Upper lobe of left lung (tissue), 6 donors: Measurements from ENCODE around the gene ZNF483. TPM values are rescaled to one million over a fixed set of nuclear protein-coding genes. Genes with fewer than 3 reads are reported as not detected.
"Not testable (repeated sequence)": the region's sequence is repeated elsewhere in the genome, so short reads cannot be mapped to it uniquely, and the experiment has no call there.

Experiments
- ATAC-seq, 2 donors: fragments of 200-7000 bp; cut with Tn5 transposase; one replicate each; pipeline ENCODE4 v1.9.1; 2022; ENCODE audit warnings: mild to moderate bottlenecking in 2 of 2, moderate library complexity in 2 of 2; ENCODE audit not compliant: low FRiP score in 2 of 2
- DNase-seq, 2 donors: peaks; one replicate each; pipeline ENCODE4 v3.0.0-alpha.2; 2019 to 2020
- H3K27ac ChIP-seq, 4 donors: fragments of 200-600 bp; sonication (generic); one replicate each; pipeline ENCODE4 v1.5.1; 2016 to 2019
- H3K27me3 ChIP-seq, 4 donors: fragments of 200-600 bp; sonication (generic); one replicate each; pipeline ENCODE4 v1.5.1; 2017 to 2019
- H3K36me3 ChIP-seq, 4 donors: fragments of 200-600 bp; sonication (generic); one replicate each; pipeline ENCODE4 v1.5.1; 2016 to 2019
- H3K4me1 ChIP-seq, 4 donors: fragments of 200-600 bp; sonication (generic); one replicate each; pipeline ENCODE4 v1.5.1; 2018 to 2019
- H3K4me3 ChIP-seq, 4 donors: fragments of 200-600 bp; sonication (generic); one replicate each; pipeline ENCODE4 v1.5.1; 2017 to 2019; ENCODE audit warnings: mild to moderate bottlenecking in 2 of 4, moderate library complexity in 1 of 4
- H3K9me3 ChIP-seq, 4 donors: fragments of 200-600 bp; sonication (generic); one replicate each; pipeline ENCODE4 v1.5.1; 2018 to 2019
- CTCF ChIP-seq, 6 experiments: fragments of 450-650 bp in 4 of 6; fragments of 200-600 bp in 2 of 6; sonication (generic) in 2 of 6; IDR thresholded peaks; one replicate each; pipeline ENCODE4 v1.5.1; 2016 to 2019; ENCODE audit warnings: antibody characterized with exemption in 6 of 6
- EP300 ChIP-seq, 4 donors: sonication (generic); formaldehyde crosslinking; IDR thresholded peaks; one replicate each; pipeline ENCODE4 v1.5.1; 2017; ENCODE audit warnings: antibody characterized with exemption in 4 of 4, control low read depth in 2 of 4
- POLR2A ChIP-seq, 4 donors: fragments of 450-650 bp; IDR thresholded peaks; one replicate each; pipeline ENCODE4 v1.5.1; 2016 to 2017; ENCODE audit warnings: antibody characterized with exemption in 4 of 4, mild to moderate bottlenecking in 2 of 4
- POLR2AphosphoS5 ChIP-seq, 2 donors: sonication (generic); formaldehyde crosslinking; IDR thresholded peaks; one replicate each; pipeline ENCODE4 v1.5.1; 2017; ENCODE audit warnings: antibody characterized with exemption in 2 of 2
- WGBS, 2 donors: methylation state at CpG; one replicate each; pipeline ENCODE4 v1.1.5; 2017 to 2018; 5-methylcytosine and 5-hydroxymethylcytosine counted together
- total RNA-seq, 6 donors: library from RNA; depleted of rRNA in 4 of 6; stranded (reverse); fragments of >200 nt in 4 of 6; gene quantifications; one replicate each; pipeline versions ENCODE4 v1.1.0 to v1.2.1, GENCODE V29; 2016 to 2021
- donor health status: DM: no; HTN: no; CAD: no; lungs with moderate emphysema.
- donor health status: DM: no; HTN: yes; CAD: no; lungs with severe emphysema.

ZNF483 gene
- total RNA-seq, 6 donors from 2014 or later = 4.0 to 22.0 (median 7.4) TPM

DNA sequence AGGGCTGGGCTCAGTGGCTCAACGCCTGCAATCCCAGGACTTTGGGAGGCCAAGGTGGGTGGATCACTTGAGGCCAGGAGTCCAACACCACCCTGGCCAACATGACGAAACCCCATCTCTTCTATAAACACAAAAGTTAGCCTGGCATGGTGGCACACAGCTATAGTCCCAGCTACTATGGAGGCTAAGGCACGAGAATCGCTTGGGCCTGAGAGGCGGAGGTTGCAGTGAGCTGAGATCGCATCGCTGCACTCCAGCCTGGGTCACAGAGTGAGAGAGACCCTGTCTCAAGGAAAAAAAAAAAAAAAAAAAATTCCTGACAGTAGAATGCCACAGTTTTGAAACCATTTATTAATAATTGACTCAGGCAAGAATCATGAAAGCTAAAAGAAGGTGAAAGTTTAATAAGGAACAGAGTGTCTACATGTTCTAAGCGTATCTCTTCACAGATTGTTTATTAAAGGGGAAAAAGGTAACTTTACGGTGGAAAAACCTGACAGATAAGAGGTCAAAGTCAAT, 80.1 kb downstream of the ZNF483 start:
- Histone ChIP-seq H3K27me3 (no peaks in the 10 kb centered on the region), H3K36me3 (no peaks in the 10 kb centered on the region), H3K4me1 (peaks cover 0 to 2% (median under 1%) of the 10 kb centered on the region in 4 donors), H3K9me3 (no peaks in the 10 kb centered on the region), H3K27ac (no peak overlapping the region), H3K4me3 (no peak overlapping the region)
- TF ChIP-seq POLR2A (IDR thresholded peaks at IDR 0.05) (no peak), EP300 (IDR thresholded peaks at IDR 0.05) (no peak), CTCF (IDR thresholded peaks at IDR 0.05) (no peak), POLR2AphosphoS5 (IDR thresholded peaks at IDR 0.05) (no peak)
- ATAC-seq (no peak), DNase-seq (no peak)
- WGBS, 2 donors = 85 to 88% methylated on average over 9 of the region's 9 CpGs

DNA sequence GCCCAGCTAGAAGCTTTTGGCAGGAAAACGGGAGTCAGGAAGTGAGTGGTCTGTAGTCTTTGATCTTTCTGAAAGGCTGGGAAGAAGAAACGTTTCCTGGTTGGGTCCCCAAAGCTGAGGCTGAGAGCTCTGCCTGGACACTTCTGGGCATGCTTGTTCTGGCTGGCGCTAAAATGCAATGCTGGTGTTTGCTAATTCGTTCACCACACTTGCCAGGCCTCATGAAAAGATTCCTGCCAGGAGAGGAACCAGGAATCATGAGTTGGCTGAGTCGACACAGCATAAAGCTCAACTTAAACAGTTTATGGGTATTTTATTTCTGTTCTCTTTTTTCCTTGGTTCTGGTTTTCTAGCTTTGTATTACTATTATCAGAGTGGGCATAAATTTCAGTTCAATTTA, 85.2 kb downstream of the ZNF483 start:
- Histone ChIP-seq H3K4me3 (no peak overlapping the region), H3K27me3 (no peaks in the 10 kb centered on the region), H3K9me3 (no peaks in the 10 kb centered on the region), H3K36me3 (no peaks in the 10 kb centered on the region), H3K27ac (no peak overlapping the region), H3K4me1 (no peaks in the 10 kb centered on the region)
- DNase-seq (no peak), ATAC-seq (no peak)
- TF ChIP-seq POLR2AphosphoS5 (IDR thresholded peaks at IDR 0.05) (no peak), POLR2A (IDR thresholded peaks at IDR 0.05) (no peak), CTCF (IDR thresholded peaks at IDR 0.05) (no peak), EP300 (IDR thresholded peaks at IDR 0.05) (no peak)
- WGBS, 2 donors = 44 to 49% methylated on average over 5 of the region's 5 CpGs

DNA sequence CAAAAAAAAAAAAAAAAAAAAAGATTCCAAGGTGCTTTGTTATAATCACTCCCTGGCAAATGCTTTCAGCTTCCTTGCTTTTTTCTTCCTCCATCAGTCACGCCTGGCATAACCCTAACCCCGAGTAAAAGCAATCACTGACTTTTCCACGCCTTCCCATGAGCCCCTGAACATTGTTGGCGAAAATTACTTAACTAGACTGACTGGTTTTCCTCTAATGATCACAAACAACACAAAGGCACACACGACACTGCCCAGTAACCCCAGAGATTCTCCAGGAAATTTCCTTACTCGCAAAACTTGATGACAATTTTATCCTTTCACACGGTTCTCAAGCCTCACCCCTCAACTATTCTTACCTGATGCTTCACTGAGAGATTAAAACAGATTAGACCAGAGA, 85.9 kb downstream of the ZNF483 start:
- Histone ChIP-seq H3K27ac (no peak overlapping the region), H3K27me3 (no peaks in the 10 kb centered on the region), H3K36me3 (no peaks in the 10 kb centered on the region), H3K4me3 (no peak overlapping the region), H3K4me1 (no peaks in the 10 kb centered on the region), H3K9me3 (no peaks in the 10 kb centered on the region)
- DNase-seq (no peak), ATAC-seq (no peak)
- WGBS, 2 donors = 76 to 79% methylated on average over 7 of the region's 7 CpGs
- TF ChIP-seq POLR2A (IDR thresholded peaks at IDR 0.05) = no peak
- no peak for TF ChIP-seq CTCF (IDR thresholded peaks at IDR 0.05)
- TF ChIP-seq EP300 (IDR thresholded peaks at IDR 0.05) = no peak
- TF ChIP-seq POLR2AphosphoS5 (IDR thresholded peaks at IDR 0.05) = no peak

DNA sequence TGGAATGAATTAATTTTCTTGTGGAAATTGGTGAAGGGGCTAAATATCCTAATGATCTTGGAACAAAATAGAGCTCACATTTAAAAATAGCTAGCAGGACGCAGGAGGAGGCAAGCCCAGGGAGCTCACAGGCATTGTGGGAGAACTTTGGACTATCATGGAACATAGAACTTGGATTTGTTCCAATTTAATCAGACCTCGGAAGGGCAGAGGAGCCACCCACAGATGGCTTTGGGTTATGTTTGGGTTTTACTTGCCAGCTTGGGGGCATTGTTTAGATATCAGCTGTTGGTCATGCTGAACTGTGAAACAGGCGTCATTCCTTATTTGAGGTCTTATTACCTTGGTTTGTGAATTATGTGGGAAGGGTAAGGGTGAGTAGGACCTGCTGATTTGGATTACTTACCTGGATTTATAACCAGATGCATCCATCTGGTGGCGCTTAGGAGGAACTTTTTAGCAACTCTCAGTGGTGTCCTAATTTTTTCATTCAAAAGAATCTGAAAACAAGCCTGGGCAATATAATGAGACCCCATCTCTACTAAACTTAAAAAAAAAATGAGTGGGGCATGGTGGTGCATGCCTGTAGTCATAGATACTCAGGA, 88.6 kb downstream of the ZNF483 start:
- no peaks in the 10 kb centered on the region for H3K36me3 ChIP-seq
- H3K4me1 ChIP-seq = no peaks in the 10 kb centered on the region
- no peak overlapping the region for H3K4me3 ChIP-seq
- no peak overlapping the region for H3K27ac ChIP-seq
- no peak for ATAC-seq
- DNase-seq = no peak
- TF ChIP-seq EP300 (IDR thresholded peaks at IDR 0.05) (no peak), POLR2AphosphoS5 (IDR thresholded peaks at IDR 0.05) (no peak), CTCF (IDR thresholded peaks at IDR 0.05) (no peak), POLR2A (IDR thresholded peaks at IDR 0.05) (no peak)
- no peaks in the 10 kb centered on the region for H3K9me3 ChIP-seq
- H3K27me3 ChIP-seq = no peaks in the 10 kb centered on the region
- whole genome bisulfite sequencing, 2 donors = 30 to 53% methylated on average over 4 of the region's 4 CpGs

DNA sequence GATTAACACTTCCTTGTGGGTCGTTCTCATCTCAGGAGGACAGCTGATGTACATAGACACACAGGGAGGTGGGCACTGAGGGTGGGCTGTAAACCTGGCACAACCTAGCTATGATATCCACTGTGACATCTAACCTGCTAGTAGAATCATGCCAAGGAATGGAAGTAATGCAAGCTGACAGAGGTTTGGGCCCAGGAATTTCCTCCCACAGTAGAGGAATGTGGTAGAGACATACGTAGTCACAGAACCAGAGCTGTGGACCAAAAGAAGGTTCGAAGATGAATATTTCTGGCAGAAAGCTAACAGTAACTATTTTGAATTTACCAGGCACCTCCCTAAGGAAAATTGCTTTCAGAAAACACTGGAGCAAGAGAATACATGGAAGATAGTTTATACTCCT, 90.9 kb downstream of the ZNF483 start:
- DNase-seq (no peak), ATAC-seq (no peak)
- H3K27ac ChIP-seq = no peak overlapping the region
- TF ChIP-seq EP300 (IDR thresholded peaks at IDR 0.05) = no peak
- TF ChIP-seq CTCF (IDR thresholded peaks at IDR 0.05) = no peak
- TF ChIP-seq POLR2A (IDR thresholded peaks at IDR 0.05) = no peak
- H3K9me3 ChIP-seq = no peaks in the 10 kb centered on the region
- H3K36me3 ChIP-seq = no peaks in the 10 kb centered on the region
- H3K27me3 ChIP-seq = no peaks in the 10 kb centered on the region
- 77 to 82% methylated on average over 3 of the region's 3 CpGs for WGBS, 2 donors
- no peaks in the 10 kb centered on the region for H3K4me1 ChIP-seq
- no peak overlapping the region for H3K4me3 ChIP-seq

DNA sequence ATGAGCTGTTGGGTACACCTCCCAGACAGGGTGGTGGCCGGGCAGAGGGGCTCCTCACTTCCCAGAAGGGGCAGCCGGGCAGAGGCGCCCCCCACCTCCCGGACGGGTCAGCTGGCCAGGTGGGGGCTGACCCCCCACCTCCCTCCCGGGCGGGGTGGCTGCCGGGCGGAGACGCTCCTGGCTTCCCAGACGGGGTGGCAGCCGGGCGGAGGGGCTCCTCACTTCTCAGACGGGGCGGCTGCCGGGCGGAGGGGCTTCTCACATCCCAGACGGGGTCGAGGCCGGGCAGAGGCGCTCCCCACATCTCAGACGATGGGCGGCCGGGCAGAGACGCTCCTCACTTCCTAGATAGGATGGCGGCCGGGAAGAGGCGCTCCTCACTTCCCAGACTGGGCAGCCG, 92.4 kb downstream of the ZNF483 start:
- peak in 1 of 2 donors; percentile 76 for DNase-seq
- ATAC-seq, H3K36me3 ChIP-seq, H3K4me1 ChIP-seq, H3K9me3 ChIP-seq, H3K27me3 ChIP-seq, H3K4me3 ChIP-seq, H3K27ac ChIP-seq: not testable (repeated sequence)
- 92 to 98% methylated on average over 7 to 11 of the region's 29 CpGs for WGBS, 2 donors
